Hepatocyte (in vitro differentiated cells): ENCODE results near the gene ANKRD40. TPM values are rescaled to one million over a fixed set of nuclear protein-coding genes. Genes with fewer than 3 reads are reported as not detected.

Source experiments
- DNase-seq: peaks from one replicate; pipeline ENCODE4 v3.0.0-alpha.2; 2016; ENCODE audit warnings: low spot score
- H2AFZ ChIP-seq: fragments of 200-600 bp; sonication (generic); 2 replicates; pipeline ENCODE4 v1.6.0; 2016; ENCODE audit warnings: antibody characterized with exemption, mild to moderate bottlenecking
- H3K27ac ChIP-seq: fragments of 200-600 bp; sonication (generic); 2 replicates; pipeline ENCODE4 v1.5.1; 2016; ENCODE audit warnings: mild to moderate bottlenecking
- H3K27me3 ChIP-seq: fragments of 200-600 bp; sonication (generic); 2 replicates; pipeline ENCODE4 v1.6.1; 2016
- H3K36me3 ChIP-seq: fragments of 200-600 bp; sonication (generic); replicated peaks from 2 replicates; pipeline ENCODE4 v1.5.1; 2016; ENCODE audit warnings: low read depth; ENCODE audit not compliant: insufficient read depth
- H3K4me1 ChIP-seq: fragments of 200-600 bp; sonication (generic); 2 replicates; pipeline ENCODE4 v1.5.1; 2016; ENCODE audit warnings: mild to moderate bottlenecking, moderate library complexity; ENCODE audit not compliant: insufficient read depth
- H3K4me2 ChIP-seq: fragments of 200-600 bp; sonication (generic); 2 replicates; pipeline ENCODE4 v1.6.0; 2016
- H3K4me3 ChIP-seq: fragments of 200-600 bp; sonication (generic); 2 replicates; pipeline ENCODE4 v1.5.1; 2016; ENCODE audit warnings: mild to moderate bottlenecking
- H3K79me2 ChIP-seq: fragments of 200-600 bp; sonication (generic); 2 replicates; pipeline ENCODE4 v1.6.0; 2017; ENCODE audit warnings: mild to moderate bottlenecking
- H3K9me2 ChIP-seq: fragments of 200-600 bp; sonication (generic); replicated peaks from 2 replicates; pipeline ENCODE4 v1.6.0; 2017; ENCODE audit warnings: mild to moderate bottlenecking; ENCODE audit not compliant: insufficient read depth
- H3K9me3 ChIP-seq: fragments of 200-600 bp; sonication (generic); 2 replicates; pipeline ENCODE4 v1.5.1; 2016; ENCODE audit warnings: low read depth, mild to moderate bottlenecking
- H4K20me1 ChIP-seq: fragments of 200-600 bp; sonication (generic); 2 replicates; pipeline ENCODE4 v1.6.0; 2016; ENCODE audit warnings: mild to moderate bottlenecking; ENCODE audit not compliant: insufficient read depth, poor library complexity, severe bottlenecking
- EZH2 ChIP-seq: fragments of 200-600 bp; sonication (generic); IDR thresholded peaks from 2 replicates; pipeline ENCODE4 v1.6.1; 2016; ENCODE audit warnings: antibody characterized with exemption, mild to moderate bottlenecking, borderline replicate concordance
- EZH2phosphoT487 ChIP-seq: fragments of 200-600 bp; sonication (generic); IDR thresholded peaks from one replicate; pipeline ENCODE4 v1.6.1; 2018; ENCODE audit warnings: antibody characterized with exemption, mild to moderate bottlenecking, low read depth, moderate library complexity; ENCODE audit not compliant: unreplicated experiment, severe bottlenecking
- WGBS: methylation state at CpG from one replicate; pipeline ENCODE4 v1.1.6; 2016; ENCODE audit warnings: low lambda C conversion rate; ENCODE audit errors: missing lambda C conversion rate; 5-methylcytosine and 5-hydroxymethylcytosine counted together
- polyA plus RNA-seq: library from polyadenylated mRNA; unstranded; fragments of >200 nt; fragmentation: Nextera tagmentation; extraction: Ambion mirVana; gene quantifications from 2 replicates; pipeline ENCODE4 v1.2.1, GENCODE V29; 2016
- total RNA-seq: library from RNA; depleted of rRNA; stranded (reverse); fragments of >200 nt; gene quantifications from 2 replicates; pipeline ENCODE4 v1.2.3, GENCODE V29; 2014
- TF ChIP-seq, protein P1 (sequence below): fragments of 200-600 bp; sonication (generic); IDR thresholded peaks from 2 replicates; pipeline ENCODE4 v1.5.1; 2016; ENCODE audit warnings: antibody characterized with exemption, mild to moderate bottlenecking; ENCODE audit not compliant: poor library complexity

Gene ANKRD40
- total and polyA plus RNA-seq, 2 experiments from 2014 or later: 10.3 to 28.1 TPM

DNA sequence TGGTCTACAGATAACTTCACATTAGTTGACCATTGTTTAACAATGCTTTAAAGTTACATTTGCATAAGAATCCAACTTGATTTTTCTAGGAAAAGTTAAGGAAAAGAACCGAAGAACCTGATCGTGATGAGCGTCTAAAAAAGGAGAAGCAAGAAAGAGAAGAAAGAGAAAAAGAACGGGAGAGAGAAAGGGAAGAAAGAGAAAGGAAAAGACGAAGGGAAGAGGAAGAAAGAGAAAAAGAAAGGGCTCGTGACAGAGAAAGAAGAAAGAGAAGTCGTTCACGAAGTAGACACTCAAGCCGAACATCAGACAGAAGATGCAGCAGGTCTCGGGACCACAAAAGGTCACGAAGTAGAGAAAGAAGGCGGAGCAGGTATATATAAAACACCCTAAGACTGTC is 37.9 kb upstream of the ANKRD40 start:
- H3K79me2 ChIP-seq: peaks cover 63% of the 10 kb centered on the region
- no peaks in the 10 kb centered on the region for H3K9me2 ChIP-seq
- no peak overlapping the region for H3K4me2 ChIP-seq
- DNase-seq: no peak
- no peak overlapping the region for H3K27ac ChIP-seq
- no peaks in the 10 kb centered on the region for H3K27me3 ChIP-seq
- H3K4me3 ChIP-seq: no peak overlapping the region
- no peaks in the 10 kb centered on the region for H3K4me1 ChIP-seq
- TF ChIP-seq, protein P1, sequence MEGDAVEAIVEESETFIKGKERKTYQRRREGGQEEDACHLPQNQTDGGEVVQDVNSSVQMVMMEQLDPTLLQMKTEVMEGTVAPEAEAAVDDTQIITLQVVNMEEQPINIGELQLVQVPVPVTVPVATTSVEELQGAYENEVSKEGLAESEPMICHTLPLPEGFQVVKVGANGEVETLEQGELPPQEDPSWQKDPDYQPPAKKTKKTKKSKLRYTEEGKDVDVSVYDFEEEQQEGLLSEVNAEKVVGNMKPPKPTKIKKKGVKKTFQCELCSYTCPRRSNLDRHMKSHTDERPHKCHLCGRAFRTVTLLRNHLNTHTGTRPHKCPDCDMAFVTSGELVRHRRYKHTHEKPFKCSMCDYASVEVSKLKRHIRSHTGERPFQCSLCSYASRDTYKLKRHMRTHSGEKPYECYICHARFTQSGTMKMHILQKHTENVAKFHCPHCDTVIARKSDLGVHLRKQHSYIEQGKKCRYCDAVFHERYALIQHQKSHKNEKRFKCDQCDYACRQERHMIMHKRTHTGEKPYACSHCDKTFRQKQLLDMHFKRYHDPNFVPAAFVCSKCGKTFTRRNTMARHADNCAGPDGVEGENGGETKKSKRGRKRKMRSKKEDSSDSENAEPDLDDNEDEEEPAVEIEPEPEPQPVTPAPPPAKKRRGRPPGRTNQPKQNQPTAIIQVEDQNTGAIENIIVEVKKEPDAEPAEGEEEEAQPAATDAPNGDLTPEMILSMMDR: no peak
- no peak for TF ChIP-seq EZH2
- TF ChIP-seq EZH2phosphoT487: no peak
- H3K9me3 ChIP-seq: no peaks in the 10 kb centered on the region
- peaks cover 6% of the 10 kb centered on the region for H3K36me3 ChIP-seq
- WGBS: 93% methylated on average over 12 of the region's 12 CpGs
- peaks cover 15% of the 10 kb centered on the region for H4K20me1 ChIP-seq
- no peak overlapping the region for H2AFZ ChIP-seq

DNA sequence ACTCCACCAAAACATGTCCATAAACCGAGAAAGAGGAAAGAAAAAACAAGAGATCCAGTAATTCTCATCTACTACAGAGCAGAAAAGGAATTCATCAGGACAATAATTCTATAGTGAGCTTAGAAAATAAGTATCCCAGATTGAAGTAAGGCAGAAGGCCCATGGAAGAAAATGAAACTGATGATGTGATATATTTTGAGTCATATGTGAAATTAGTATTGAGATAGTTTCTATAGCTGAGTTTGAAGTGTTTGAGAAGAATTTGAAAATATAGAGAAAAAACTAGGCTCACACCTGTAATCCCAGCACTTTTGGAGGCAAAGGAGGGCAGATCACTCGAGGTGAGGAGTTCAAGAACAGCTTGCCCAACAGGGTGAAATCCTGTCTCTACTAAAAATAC is 31.4 kb upstream of the ANKRD40 start:
- Histone ChIP-seq H2AFZ (no peak overlapping the region), H3K36me3 (no peaks in the 10 kb centered on the region), H3K4me3 (no peak overlapping the region), H4K20me1 (peaks cover 49% of the 10 kb centered on the region), H3K9me3 (no peaks in the 10 kb centered on the region), H3K27ac (no peak overlapping the region), H3K79me2 (peaks cover 93% of the 10 kb centered on the region), H3K4me1 (peaks cover 3% of the 10 kb centered on the region), H3K9me2 (no peaks in the 10 kb centered on the region), H3K4me2 (no peak overlapping the region), H3K27me3 (no peaks in the 10 kb centered on the region)
- 92% methylated on average over 2 of the region's 2 CpGs for WGBS
- TF ChIP-seq EZH2phosphoT487 (no peak), EZH2 (no peak)
- TF ChIP-seq, protein P1: no peak
- DNase-seq: no peak

DNA sequence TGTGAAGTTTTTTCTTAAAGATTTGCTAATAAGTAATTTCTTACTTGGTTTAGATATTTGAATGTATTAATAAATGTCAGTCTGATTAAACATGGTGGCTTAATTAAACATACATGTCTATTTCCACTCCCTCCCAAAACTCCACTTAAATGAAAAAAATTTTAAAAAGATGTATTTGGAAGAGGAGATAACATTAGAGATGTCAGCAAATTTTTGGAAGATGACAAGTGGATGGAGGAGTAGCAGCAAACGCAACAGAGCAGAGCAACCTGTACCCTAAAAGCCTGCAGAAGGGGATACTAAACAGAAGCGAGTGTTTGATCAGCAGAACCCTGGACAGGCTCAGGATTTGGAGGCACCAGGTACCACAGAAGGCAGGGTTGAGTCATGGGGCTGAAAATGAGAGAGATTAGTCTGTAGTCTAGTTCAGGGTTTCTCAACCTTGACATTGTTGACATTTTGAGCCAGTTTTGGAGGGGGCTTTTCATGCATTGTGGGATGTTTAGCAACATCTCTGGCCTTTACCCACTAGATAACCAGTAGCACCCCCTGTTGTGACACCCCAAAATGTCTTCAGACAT is 29.5 kb upstream of the ANKRD40 start:
- peaks cover 62% of the 10 kb centered on the region for H4K20me1 ChIP-seq
- peaks cover 4% of the 10 kb centered on the region for H3K4me1 ChIP-seq
- no peak overlapping the region for H3K4me3 ChIP-seq
- no peak overlapping the region for H2AFZ ChIP-seq
- no peaks in the 10 kb centered on the region for H3K9me3 ChIP-seq
- no peak overlapping the region for H3K4me2 ChIP-seq
- TF ChIP-seq, protein P1: no peak
- no peak for TF ChIP-seq EZH2
- H3K9me2 ChIP-seq: no peaks in the 10 kb centered on the region
- no peaks in the 10 kb centered on the region for H3K27me3 ChIP-seq
- WGBS: 100% methylated on average over 2 of the region's 2 CpGs
- no peak overlapping the region for H3K27ac ChIP-seq
- no peaks in the 10 kb centered on the region for H3K36me3 ChIP-seq
- peaks cover 98% of the 10 kb centered on the region for H3K79me2 ChIP-seq
- no peak for DNase-seq

DNA sequence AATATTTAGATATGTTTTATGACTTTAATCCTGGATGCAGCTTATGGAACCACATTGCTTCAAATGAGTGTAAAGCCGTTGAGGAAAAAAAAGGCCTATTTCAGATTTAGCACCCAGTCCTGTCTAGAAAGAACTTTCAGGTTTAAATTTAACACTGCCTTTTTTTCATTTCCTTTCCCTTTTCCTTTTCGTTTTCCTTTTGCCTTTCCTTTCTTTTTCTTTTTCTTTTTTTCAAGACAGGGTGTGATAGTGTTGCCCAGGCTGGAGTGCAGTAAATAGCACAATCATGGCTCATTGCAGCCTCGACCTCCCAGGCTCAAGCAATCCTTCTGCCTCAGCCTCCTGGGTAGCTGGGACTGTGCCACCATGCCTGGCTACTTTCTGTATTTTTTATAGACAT is 27.6 kb upstream of the ANKRD40 start:
- Histone ChIP-seq H3K9me3 (no peaks in the 10 kb centered on the region), H3K27ac (no peak overlapping the region), H2AFZ (no peak overlapping the region), H3K4me2 (no peak overlapping the region), H3K9me2 (no peaks in the 10 kb centered on the region), H3K4me1 (peaks cover 10% of the 10 kb centered on the region), H3K4me3 (no peak overlapping the region), H3K36me3 (no peaks in the 10 kb centered on the region), H3K27me3 (no peaks in the 10 kb centered on the region), H3K79me2 (peaks cover 100% of the 10 kb centered on the region), H4K20me1 (peaks cover 82% of the 10 kb centered on the region)
- TF ChIP-seq, protein P1: no peak
- no peak for TF ChIP-seq EZH2
- no peak for TF ChIP-seq EZH2phosphoT487
- DNase-seq: no peak
- 90% methylated on average over 3 of the region's 3 CpGs for WGBS
